Psoas muscle (tissue), 8 donors: Measurements from ENCODE around the gene AMHR2. TPM values are rescaled to one million over a fixed set of nuclear protein-coding genes. Genes with fewer than 3 reads are reported as not detected.
A peak's percentile ranks its signal among the peaks of the same experiment; 100 is the strongest.

Experiments used
- ATAC-seq, 4 donors: fragments of 200-7000 bp; cut with Tn5 transposase; one replicate each; pipeline ENCODE4 v1.9.1; 2020; ENCODE audit warnings: moderate library complexity in 3 of 4, mild to moderate bottlenecking in 2 of 4
- DNase-seq, 2 donors: peaks; one replicate each; pipeline ENCODE4 v3.0.0-alpha.2; 2020
- H3K27ac ChIP-seq: fragments of 200-600 bp; one replicate; pipeline ENCODE4 v1.8.0; 2022
- H3K27me3 ChIP-seq, 3 donors: fragments of 200-600 bp in 1 of 3; one replicate each; pipeline versions ENCODE4 v1.6.1 to v1.8.0; 2013 to 2022; ENCODE audit warnings: low read length in 2 of 3, mild to moderate bottlenecking in 2 of 3, moderate library complexity in 1 of 3; ENCODE audit not compliant: insufficient read depth in 3 of 3
- H3K36me3 ChIP-seq, 2 donors: fragments of 200-600 bp in 1 of 2; one replicate each; pipeline versions ENCODE4 v1.6.1 to v1.8.0; 2013 to 2022; ENCODE audit warnings: low read depth in 1 of 2, mild to moderate bottlenecking in 1 of 2, moderate library complexity in 1 of 2; ENCODE audit not compliant: insufficient read depth in 1 of 2
- H3K4me1 ChIP-seq: fragments of 200-600 bp; one replicate; pipeline ENCODE4 v1.8.0; 2022
- H3K4me3 ChIP-seq: fragments of 200-600 bp; one replicate; pipeline ENCODE4 v1.8.0; 2022; ENCODE audit warnings: mild to moderate bottlenecking
- H3K9me3 ChIP-seq: fragments of 200-600 bp; one replicate; pipeline ENCODE4 v1.8.0; 2022
- WGBS, 3 donors: extraction: QIAGEN DNeasy Blood & Tissue Kit; methylation state at CpG; one replicate each; pipeline versions ENCODE4 v1.1.6 to v1.1.7; 2013; 5-methylcytosine and 5-hydroxymethylcytosine counted together
- intact Hi-C, 2 donors: fragments of 100-400 bp; cut with DNase I; formaldehyde crosslinking; loops; one replicate each; pipeline versions ENCODE4 v1.11.0 to v1.14.2; 2022
- polyA plus RNA-seq, 3 donors: library from polyadenylated mRNA; stranded (reverse); fragments of 200-250 nt; gene quantifications; one replicate each; pipeline ENCODE4 v1.2.3, GENCODE V29; 2013
- total RNA-seq, 4 donors: library from RNA; stranded (reverse); fragmentation: NEBNext Ultra II Directional in 2 of 4; extraction: Animal tissue kit (Norgen Biotek cat#: 25700) in 2 of 4; gene quantifications; one replicate each; pipeline versions ENCODE4 v1.2.1 to v1.2.4, GENCODE V29; 2021 to 2023
- TF ChIP-seq, protein P1 (sequence below): fragments of 200-600 bp; IDR thresholded peaks from one replicate; pipeline ENCODE4 v1.8.0; 2022; ENCODE audit warnings: antibody characterized with exemption
- donor health status: healthy with polysubstance abuse.
- donor health status: DM: no; HTN: no; CAD: no; lungs with moderate emphysema.
- donor health status: Bipolar disorder and iron deficiency.
- donor health status: healthy.
- donor health status: DM: yes; HTN: yes; CAD: no.
- donor health status: DM: no; HTN: no; CAD: no.
- donor health status: DM: no; HTN: no; CAD: no.
- donor health status: DM: yes; HTN: yes; CAD: no.

Gene AMHR2
- total and polyA plus RNA-seq, 7 donors = 0.40 to 1.6 (median 0.84) TPM

DNA sequence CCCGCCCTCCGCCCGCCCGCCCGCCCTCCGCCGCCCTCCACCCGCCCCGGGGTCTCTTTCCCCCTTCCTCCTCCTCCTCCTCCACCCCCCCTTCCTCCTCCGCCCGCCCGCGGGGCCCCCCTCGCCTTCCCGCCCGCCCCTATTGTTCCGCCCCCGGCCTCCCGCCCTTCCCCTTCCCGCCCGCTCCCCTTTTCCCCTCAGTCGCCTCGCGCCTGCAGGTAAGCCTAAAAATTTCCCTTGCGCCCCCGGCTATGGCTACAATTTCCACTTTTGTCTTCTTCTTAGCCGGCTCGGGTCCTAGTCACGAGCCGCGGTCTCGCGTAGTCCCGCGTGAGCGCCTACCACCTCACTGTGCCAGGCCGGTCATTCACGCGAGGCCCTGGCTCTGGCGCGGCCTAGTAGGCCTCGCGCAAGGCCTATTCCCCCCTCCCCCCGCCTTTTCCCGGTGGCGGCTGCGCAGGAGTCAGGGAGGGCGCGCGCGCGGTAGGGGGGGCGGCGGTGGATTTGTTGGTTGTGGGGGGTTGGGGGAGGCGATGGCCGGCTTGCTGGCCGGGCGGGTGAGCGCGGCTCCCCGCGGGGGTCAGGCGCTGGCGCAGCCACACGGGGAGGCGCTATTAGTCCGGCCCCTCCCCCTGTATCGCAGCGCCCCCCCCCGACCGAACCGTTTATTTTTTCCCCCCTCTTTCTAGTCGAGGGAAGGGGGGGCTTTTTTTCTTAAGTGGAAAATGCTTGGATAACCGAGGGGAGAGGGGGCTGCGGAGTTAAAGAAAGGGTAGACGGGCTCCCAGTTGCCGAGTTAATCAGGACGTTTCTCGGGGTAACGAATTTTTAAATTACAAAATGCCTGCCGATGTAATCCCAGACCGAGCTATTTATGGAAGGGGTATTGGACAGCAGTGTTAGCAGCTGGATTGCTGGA, 28.8 kb downstream of the AMHR2 start:
- Histone ChIP-seq H3K27ac (peak overlapping the region; percentile 93), H3K27me3 (no peaks in the 10 kb centered on the region), H3K9me3 (no peaks in the 10 kb centered on the region), H3K4me3 (peak overlapping the region; percentile 83), H3K4me1 (peaks cover 38% of the 10 kb centered on the region), H3K36me3 (peaks cover 17 to 46% of the 10 kb centered on the region in 2 donors)
- TF ChIP-seq, protein P1, sequence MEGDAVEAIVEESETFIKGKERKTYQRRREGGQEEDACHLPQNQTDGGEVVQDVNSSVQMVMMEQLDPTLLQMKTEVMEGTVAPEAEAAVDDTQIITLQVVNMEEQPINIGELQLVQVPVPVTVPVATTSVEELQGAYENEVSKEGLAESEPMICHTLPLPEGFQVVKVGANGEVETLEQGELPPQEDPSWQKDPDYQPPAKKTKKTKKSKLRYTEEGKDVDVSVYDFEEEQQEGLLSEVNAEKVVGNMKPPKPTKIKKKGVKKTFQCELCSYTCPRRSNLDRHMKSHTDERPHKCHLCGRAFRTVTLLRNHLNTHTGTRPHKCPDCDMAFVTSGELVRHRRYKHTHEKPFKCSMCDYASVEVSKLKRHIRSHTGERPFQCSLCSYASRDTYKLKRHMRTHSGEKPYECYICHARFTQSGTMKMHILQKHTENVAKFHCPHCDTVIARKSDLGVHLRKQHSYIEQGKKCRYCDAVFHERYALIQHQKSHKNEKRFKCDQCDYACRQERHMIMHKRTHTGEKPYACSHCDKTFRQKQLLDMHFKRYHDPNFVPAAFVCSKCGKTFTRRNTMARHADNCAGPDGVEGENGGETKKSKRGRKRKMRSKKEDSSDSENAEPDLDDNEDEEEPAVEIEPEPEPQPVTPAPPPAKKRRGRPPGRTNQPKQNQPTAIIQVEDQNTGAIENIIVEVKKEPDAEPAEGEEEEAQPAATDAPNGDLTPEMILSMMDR = peak; percentile 26
- 0% methylated on average over 54 to 70 of the region's 82 CpGs for WGBS, 3 donors
- intact Hi-C loops = loop anchor here in 1 of 2 donors (1.0 to 5.0 kb wide), 3 partner anchors 23 to 230 kb away; partner anchors contain the start of gene MAP3K12
- ATAC-seq (peak; percentile 78 to 87 (median 80)), DNase-seq (peak; percentile 91 to 96)

DNA sequence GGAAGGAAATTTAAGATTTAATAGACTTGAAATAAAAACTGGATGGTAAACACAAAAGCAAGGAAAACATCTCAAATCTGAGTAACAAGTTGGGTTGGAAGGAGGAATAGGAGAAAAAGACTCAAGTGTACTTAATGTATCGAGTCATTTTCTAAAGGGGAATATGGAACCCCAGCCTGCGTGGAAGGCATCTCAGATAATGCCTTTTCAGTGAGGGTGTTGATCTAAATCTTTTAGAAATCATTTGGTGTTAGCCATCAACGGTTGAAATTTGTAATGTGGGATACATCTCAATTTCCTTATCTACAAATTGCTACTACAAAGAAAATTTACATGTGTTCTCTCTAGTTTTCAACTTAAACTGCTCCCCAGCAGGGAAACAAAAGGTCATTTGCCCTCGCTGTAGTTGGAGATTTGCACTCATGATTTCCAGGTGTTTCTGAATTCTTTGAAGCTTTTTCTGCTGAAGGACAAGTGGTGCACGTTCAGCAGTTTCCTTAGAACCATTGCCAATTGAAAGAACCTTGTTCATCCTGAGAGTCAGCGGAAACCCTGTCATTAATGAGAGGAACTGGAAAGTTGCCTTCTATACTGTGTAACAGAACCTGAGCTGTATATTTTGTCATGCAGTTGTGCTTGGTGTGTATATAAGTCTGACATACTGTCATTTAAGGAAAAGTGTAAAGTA, 30.4 kb downstream of the AMHR2 start:
- intact Hi-C loops = loop anchor here in 1 of 2 donors (1.0 to 5.0 kb wide), 3 partner anchors 21 to 232 kb away; partner anchors contain the start of gene MAP3K12
- ATAC-seq (no peak), DNase-seq (no peak)
- 12 to 18% (median 12%) methylated on average over 6 of the region's 6 CpGs for WGBS, 3 donors
- Histone ChIP-seq H3K4me1 (peaks cover 46% of the 10 kb centered on the region), H3K4me3 (peak overlapping the region; percentile 83), H3K36me3 (peaks cover 21 to 57% of the 10 kb centered on the region in 2 donors), H3K27ac (peak overlapping the region; percentile 93), H3K27me3 (no peaks in the 10 kb centered on the region), H3K9me3 (no peaks in the 10 kb centered on the region)
- TF ChIP-seq, protein P1 = no peak

- no peak for ATAC-seq
- TF ChIP-seq, protein P1 = no peak
Observed at GRCh38 chr12:53454707-53455106, 31.1 kb downstream of the AMHR2 start.

GRCh38 chr12:53456654-53457366, 33.2 kb downstream of the AMHR2 start:
- TF ChIP-seq, protein P1 = no peak
- Histone ChIP-seq H3K9me3 (no peaks in the 10 kb centered on the region), H3K27ac (peak overlapping the region; percentile 11), H3K4me3 (no peak overlapping the region), H3K27me3 (no peaks in the 10 kb centered on the region), H3K36me3 (peaks cover 32 to 84% of the 10 kb centered on the region in 2 donors), H3K4me1 (peaks cover 71% of the 10 kb centered on the region)
- ATAC-seq (no peak), DNase-seq (no peak)
- 55 to 68% (median 59%) methylated on average over 6 of the region's 6 CpGs for WGBS, 3 donors
- intact Hi-C loops = loop anchor here in 1 of 2 donors (5.0 kb wide), 1 partner anchor 35 kb away; no protein-coding TSS in a partner anchor

More at GRCh38 chr12:53454707-53455106, 31.1 kb downstream of the AMHR2 start:
- intact Hi-C loops = loop anchor here (5.0 kb wide), 3 partner anchors 38 to 232 kb away; partner anchors contain the start of gene MAP3K12 (in 1 of the 2)
- DNase-seq = no peak
- Histone ChIP-seq H3K27me3 (no peaks in the 10 kb centered on the region), H3K9me3 (no peaks in the 10 kb centered on the region), H3K27ac (peak overlapping the region; percentile 93), H3K4me3 (peak overlapping the region; percentile 83), H3K4me1 (peaks cover 53% of the 10 kb centered on the region), H3K36me3 (peaks cover 22 to 63% of the 10 kb centered on the region in 2 donors)
- 15 to 38% (median 24%) methylated on average over 3 of the region's 3 CpGs for WGBS, 3 donors
